ENCODE results near the gene CBR4.
"Not testable (repeated sequence)": the region's sequence is repeated elsewhere in the genome, so short reads cannot be mapped to it uniquely, and the experiment has no call there.

The CBR4 gene

DNA sequence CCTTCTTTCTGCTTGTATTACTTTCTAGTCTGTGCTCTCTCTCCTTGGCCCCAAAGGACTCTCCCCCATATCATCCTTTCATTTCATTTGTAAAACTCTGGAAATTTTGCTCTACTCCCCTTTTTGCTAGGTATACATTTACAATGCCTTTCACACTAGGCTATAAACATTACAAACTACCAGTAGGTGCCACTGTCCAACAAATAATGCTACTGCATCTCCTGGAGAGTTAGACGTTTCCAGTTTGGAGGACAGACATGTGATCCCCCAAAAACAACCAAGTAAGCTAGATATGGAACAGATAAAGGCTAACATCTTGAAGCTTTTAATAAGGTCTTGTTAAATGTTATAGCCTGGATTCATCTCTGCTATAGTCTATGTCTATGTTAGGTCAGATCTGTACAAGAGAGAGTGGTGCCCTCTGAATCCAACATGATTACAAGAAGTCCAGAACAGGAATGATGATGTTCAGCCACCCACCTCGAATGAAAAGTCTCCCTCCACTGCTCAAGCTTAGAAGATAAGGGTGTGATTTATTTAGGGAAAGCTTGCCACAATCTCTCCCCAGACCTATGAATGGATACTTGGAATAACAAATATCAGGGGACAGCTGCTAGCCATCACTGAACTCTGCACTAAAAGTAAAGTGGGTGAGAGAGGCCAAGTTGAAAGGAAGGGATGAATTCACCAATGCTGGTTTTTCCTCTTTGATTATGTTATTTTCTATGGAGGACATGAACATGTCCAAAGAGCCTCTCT, 14.3 kb downstream of the CBR4 start:
- DNase-seq (ENCODE audit: extremely low read depth in 1 of 2, low read depth in 1 of 2) = no peak

DNA sequence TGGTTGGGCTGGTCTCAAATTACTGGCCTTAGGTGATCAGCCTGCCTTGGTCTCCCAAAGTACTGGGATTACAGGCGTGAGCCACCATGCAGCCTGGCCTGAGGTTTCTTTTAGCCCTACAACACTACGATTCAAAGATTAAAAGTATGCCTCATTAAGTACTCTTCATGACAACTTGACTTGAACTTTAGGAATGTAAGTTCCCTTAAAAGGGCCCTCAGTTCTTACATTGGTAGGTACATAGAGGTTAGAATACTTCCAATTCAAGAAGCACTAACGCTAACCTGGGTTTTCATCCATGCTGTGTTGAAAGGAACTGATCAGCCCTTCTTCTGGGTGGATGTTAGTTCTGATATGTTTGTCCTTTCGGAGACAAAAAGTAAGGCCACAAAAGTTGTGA, 15.1 kb downstream of the CBR4 start:
- no peak for DNase-seq (ENCODE audit: extremely low read depth in 1 of 2, low read depth in 1 of 2)

DNA sequence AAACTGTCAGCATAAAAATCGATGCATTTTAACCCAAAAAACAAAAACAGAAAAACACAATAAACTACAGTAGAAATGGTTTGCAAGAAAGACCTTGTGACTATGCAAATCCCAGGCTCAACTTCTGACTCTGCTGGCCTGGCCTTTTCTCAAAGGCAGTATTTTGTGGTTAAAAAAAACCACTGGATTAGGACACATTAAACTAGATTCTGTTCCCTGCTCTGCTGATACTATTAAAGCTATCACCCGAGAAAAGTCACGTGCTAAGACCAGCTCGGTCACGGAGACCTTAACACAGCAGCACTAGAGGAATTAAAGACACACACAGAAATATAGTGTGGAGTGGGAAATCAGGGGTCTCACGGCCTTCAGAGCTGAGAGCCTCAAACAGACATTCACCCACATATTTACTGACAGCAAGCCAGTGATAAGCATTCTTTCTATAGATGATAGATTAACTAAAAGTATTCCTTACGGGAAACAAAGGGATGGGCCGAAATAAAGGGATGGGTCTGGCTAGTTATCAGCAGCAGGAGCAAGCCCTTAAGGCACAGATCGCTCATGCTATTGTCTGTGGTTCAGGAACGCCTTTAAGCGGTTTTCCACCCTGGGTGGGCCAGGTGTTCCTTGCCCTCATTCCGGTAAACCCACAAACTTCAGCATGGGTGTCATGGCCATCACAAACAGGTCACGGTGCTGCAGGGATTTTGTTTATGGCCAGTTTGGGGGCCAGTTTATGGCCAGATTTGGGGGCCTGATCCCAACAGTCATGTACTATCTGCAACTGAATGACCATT, 16.1 kb downstream of the CBR4 start:
- DNase-seq (ENCODE audit: extremely low read depth in 1 of 2, low read depth in 1 of 2) = no peak

DNA sequence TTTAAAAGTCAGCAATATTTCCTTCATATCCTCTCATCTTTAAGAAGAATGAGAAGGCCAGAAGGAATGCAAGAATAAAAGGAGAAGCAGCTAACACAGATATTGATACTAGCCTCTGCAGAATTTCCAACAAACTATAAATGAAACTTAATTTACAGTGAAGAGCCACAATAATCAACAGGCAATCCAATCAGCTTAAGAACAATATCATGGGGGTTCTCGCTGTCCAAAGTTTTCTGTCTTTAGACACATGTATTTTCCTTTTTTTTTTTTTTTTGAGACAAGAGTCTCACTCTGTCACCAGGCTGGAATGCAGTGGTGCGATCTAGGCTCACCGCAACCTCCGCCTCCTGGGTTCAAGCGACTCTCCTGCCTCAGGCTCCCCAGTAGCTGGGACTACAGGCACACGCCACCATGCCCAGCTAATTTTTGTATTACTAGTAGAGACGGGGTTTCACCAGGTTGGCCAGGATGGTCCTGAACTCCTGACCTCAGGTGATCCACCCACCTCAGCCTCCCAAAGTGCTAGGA, 17.0 kb downstream of the CBR4 start:
- DNase-seq (ENCODE audit: extremely low read depth in 1 of 2, low read depth in 1 of 2) = not testable (repeated sequence)

DNA sequence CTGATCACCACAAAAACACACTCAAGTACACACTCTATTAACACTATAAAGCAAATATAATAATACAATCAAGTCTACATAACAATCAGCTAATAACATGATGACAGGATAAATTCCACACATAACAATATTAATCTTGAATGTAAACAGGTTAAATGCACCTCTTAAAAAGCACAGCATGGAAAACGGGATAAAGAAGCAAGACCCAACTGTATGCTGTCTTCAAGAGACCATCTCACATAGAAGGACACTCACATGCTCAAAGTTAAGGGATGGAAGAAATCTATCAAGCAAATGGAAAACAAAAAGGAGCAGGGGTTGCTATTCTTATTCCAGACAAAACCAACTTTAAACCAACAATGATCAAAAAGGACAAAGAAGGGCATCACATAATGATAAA, 28.1 kb downstream of the CBR4 start:
- DNase-seq (ENCODE audit: extremely low read depth in 1 of 2, low read depth in 1 of 2) = no peak

DNA sequence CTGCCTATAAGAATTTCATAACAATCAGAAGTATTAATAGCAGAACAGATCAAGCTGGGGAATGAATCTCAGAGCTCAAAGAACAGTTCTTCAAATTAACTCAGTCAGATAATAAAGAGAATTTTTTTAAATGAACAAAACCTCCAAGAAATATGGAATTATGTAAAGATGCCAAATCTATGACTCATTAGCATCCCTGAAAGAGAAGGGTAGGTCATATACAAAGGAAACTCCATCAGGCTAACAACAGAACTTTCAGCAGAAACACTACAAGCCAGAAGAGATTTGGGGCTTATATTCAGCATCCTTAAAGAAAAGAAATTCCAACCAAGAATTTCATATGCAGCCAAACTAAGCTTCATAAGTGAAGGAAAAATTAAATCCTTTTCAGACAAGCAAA, 28.6 kb downstream of the CBR4 start:
- no peak for DNase-seq (ENCODE audit: extremely low read depth in 1 of 2, low read depth in 1 of 2)

DNA sequence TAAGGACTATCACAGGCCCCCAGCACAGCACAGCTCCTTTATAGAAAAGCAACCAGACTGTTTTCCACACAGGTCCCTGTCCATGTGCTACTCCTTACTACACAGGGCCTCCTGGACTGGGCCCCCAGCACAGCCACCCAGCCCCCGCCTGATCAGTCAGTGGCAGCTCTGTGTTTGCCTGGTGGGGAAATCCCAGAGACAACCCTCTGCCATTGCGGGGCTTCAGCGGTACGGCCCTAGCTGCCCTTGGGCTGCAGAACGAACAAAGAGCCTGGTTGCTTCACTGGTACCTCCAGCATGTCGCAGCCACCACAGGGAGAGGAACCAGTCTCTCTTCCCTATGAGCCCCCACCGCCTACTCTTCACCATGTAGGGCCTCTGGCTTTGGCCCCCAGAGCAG, 30.7 kb downstream of the CBR4 start:
- no peak for DNase-seq (ENCODE audit: extremely low read depth in 1 of 2, low read depth in 1 of 2)

DNA sequence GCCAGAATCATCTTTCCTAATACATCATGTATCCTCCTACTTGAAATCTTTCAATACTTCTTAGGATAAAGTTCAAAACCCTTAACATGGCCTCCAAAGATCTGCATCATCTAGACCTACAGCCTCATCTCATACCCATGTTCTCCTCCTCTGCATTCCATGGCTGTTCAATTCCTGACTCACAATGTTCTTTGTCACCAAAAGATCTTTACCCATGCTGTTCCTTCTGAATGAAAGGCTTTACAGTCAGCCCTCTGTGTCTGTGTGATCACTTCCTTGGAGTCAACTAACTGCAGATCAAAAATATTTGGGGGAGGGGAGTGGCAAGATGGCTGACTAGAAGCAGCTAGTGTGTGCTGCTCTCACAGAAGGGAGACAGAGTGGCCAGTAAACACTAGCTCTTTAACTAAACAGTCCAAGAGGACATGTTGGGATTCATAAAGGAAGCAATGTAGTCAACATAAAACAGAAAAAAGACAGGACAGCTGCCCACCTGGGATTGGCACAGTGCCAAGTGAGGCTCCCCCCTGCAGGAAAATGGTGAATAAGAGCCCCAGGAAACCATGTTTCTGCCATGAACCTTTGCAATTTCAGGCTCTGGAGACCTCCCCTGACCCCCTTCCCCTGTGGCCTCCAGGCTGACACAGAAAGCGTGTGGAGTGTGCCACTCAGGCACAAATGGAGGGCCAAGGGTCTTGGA, 31.9 kb downstream of the CBR4 start:
- DNase-seq (ENCODE audit: extremely low read depth in 1 of 2, low read depth in 1 of 2) = no peak

DNA sequence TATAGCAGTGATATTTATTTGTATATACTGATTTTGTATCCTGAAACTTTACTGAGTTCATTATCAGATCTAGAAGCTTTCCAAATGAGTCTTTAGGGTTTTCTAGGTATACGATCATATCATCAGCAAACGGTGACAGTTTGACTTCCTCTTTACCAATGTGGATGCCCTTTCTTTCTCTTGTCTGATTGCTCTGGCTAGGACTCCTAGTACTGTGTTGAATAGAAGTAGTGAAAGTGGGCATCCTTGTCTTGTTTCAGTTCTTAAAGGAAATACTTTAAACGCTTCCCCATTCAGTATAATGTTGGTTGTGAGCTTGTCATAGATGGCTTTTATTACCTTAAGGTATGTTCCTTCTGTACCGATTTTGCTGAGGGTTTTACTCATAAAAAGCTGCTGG, 37.5 kb downstream of the CBR4 start:
- DNase-seq (ENCODE audit: extremely low read depth in 1 of 2, low read depth in 1 of 2) = no peak

DNA sequence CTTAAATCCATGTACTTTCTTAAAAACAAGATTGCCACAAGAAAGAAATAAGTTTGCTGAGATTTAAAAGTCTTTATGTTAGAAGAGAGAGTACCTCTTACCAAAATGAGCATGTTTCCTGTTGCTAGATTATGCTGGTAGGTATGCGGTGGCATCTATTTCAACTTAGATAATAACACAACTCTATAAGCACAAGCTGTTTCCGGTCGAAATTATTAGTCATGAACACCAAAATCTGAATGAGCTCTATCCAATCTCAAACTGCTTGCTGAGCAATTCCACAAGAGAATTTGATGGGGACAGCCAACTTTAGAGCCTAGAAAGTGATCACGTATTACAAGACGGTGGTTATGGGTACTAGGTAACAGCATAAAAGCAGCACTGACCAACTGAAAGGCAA, 49.3 kb downstream of the CBR4 start:
- DNase-seq (ENCODE audit: extremely low read depth in 1 of 2, low read depth in 1 of 2) = no peak

DNA sequence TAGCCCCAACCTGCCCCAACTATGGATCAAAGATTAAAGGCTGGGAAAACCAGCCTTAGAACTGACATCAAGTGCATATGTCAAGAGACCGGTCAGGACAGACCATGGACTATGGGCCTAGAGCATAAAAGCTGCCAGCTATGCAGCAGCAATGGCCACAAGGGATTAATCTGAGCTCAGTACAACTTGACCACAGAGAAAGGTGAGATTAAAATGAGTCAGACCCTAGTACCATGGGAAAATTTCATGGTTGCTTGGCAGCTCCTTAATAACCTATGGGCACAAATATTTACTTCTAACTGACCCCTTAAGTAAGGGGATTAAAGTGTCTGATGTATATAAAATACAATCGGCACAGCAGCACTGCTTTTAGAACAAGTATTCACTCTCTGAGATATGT, 54.4 kb downstream of the CBR4 start:
- no peak for DNase-seq (ENCODE audit: extremely low read depth in 1 of 2, low read depth in 1 of 2)

DNA sequence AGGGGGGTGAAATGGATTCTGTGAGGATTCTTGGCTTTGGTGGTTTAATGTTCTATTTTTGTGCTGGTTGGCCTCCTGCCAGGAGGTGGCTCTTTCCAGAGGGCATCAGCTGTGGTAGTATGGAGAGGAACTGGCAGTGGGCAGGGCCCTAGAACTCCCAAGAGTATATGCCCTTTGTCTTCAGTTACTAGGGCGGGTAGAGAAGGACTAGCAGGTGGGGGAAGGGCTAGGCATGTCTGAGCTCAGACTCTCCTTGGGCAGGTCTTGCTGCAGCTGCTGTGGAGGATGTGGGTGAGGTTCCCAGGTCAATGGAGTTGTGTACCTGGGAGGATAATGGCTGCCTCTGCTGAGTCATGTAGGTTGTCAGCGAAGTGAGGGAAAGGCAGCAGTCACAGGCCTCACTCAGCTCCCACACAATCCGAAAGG, 57.2 kb downstream of the CBR4 start:
- DNase-seq (ENCODE audit: extremely low read depth in 1 of 2, low read depth in 1 of 2) = not testable (repeated sequence)

DNA sequence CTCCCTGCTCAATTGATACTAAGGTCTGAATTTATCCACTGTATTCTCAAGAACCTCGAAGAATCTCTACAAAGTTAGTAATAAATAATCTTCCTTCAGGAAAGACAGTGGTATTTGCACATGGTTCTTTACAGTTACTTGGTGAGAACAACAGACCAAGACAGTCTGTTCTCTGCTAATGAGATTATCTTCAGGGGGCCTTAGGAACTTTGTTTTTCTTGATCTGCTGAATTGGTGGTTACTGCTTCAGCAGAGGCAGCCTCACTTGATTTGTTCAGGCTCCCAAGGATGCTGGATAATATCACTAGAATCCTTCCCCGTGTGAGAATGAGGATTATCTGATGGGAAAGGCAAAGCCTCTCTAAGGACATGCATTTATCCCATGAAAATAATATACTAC, 64.8 kb downstream of the CBR4 start:
- no peak for DNase-seq (ENCODE audit: extremely low read depth in 1 of 2, low read depth in 1 of 2)

DNA sequence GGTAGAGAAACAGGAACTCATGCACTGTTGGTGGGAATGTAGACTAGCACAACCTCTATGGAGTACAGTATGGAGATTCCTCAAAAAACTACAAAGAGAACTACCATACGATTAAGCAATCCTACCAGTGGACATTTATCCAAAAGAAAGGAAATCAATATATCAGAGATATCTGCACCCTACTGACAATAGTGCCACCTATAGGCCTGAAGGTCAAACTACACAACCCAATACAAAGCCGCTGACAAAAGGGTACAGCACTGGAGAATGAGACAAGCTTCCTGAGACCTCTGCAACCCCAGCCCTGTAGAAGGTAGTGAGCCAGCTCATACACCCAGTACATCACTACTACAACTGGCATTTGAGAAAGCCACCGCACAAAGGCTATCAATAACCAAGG, 67.1 kb downstream of the CBR4 start:
- DNase-seq (ENCODE audit: extremely low read depth in 1 of 2, low read depth in 1 of 2) = no peak
